GM12878 (cell line): Measurements from ENCODE around the gene LIFR. TPM values are rescaled to one million over a fixed set of nuclear protein-coding genes. Genes with fewer than 3 reads are reported as not detected.

Experiments used
- ATAC-seq: fragments of 200-7000 bp; cut with Tn5 transposase; 3 replicates; pipeline ENCODE4 v1.9.1; 2020; ENCODE audit warnings: mild to moderate bottlenecking, moderate library complexity
- BruUV-seq: library from RNA; stranded (reverse); fragments of 400-500 nt; replicated peaks from 2 replicates; lab custom pipeline; 2021; lab: Mats Ljungman, UMichigan
- CTCF ChIA-PET: fragments of 300-600 bp; sonication (Branson Sonifier 250); formaldehyde crosslinking; extraction: SDS; loops from one replicate; lab custom pipeline; 2021; ENCODE audit warnings: inconsistent platforms; lab: Yijun Ruan, JAX
- POLR2A ChIA-PET: fragments of 350-600 bp; formaldehyde crosslinking; extraction: SDS; loops from one replicate; lab custom pipeline; 2021; ENCODE audit warnings: inconsistent platforms; lab: Charles Lee
- RAD21 ChIA-PET: fragments of 300-600 bp; sonication (Branson Sonifier 250); formaldehyde crosslinking; loops from one replicate; lab custom pipeline; 2023; ENCODE audit warnings: antibody characterized with exemption; ENCODE audit not compliant: unreplicated experiment; lab: Charles Lee
- SMC1A ChIA-PET: fragments of 300-600 bp; sonication (Branson Sonifier 250); formaldehyde crosslinking; loops from one replicate; lab custom pipeline; 2023; ENCODE audit not compliant: unreplicated experiment, uncharacterized antibody; lab: Charles Lee
- DNase-seq: peaks from one replicate; pipeline ENCODE4 v3.0.0-alpha.2; 2011; ENCODE audit warnings: low read depth, low spot score
- FAIRE-seq: peaks from 3 replicates; lab custom pipeline; 2011; peaks lifted over from hg19 to GRCh38; lab: Jason Lieb, UNC
- H2AFZ ChIP-seq: 2 replicates; pipeline ENCODE4 v1.6.0; 2011; ENCODE audit warnings: low read depth, low read length, control low read depth; ENCODE audit not compliant: control insufficient read depth
- H3K27ac ChIP-seq: 2 replicates; pipeline ENCODE4 v1.5.1; 2011; ENCODE audit warnings: control low read depth; ENCODE audit not compliant: control insufficient read depth, insufficient read depth
- H3K27me3 ChIP-seq, 2 experiments: replicated peaks in 1 of 2; 2 replicates each; pipeline versions ENCODE4 v1.6.0 to v1.6.1; 2011; ENCODE audit warnings: low read length in 1 of 2; ENCODE audit not compliant: control insufficient read depth in 2 of 2, insufficient read depth in 2 of 2
- H3K36me3 ChIP-seq, 2 experiments: 2 replicates each; pipeline ENCODE4 v1.5.1; 2011; ENCODE audit warnings: low read length in 1 of 2; ENCODE audit not compliant: control insufficient read depth in 2 of 2, insufficient read depth in 2 of 2
- H3K4me1 ChIP-seq: 2 replicates; pipeline ENCODE4 v1.6.1; 2011; ENCODE audit warnings: mild to moderate bottlenecking, low read length, moderate library complexity, mixed read lengths; ENCODE audit not compliant: control insufficient read depth, insufficient read depth
- H3K4me2 ChIP-seq: 2 replicates; pipeline ENCODE4 v1.6.0; 2011; ENCODE audit warnings: control low read depth; ENCODE audit not compliant: control insufficient read depth, insufficient read depth
- H3K4me3 ChIP-seq: fragments of 200-600 bp; sonication (generic); 2 replicates; pipeline ENCODE4 v1.5.1; 2016
- H3K79me2 ChIP-seq: 2 replicates; pipeline ENCODE4 v1.6.0; 2011; ENCODE audit warnings: low read length; ENCODE audit not compliant: control insufficient read depth, insufficient read depth
- H3K9ac ChIP-seq: 2 replicates; pipeline ENCODE4 v1.8.0; 2011; ENCODE audit warnings: low read length, control low read depth, mixed read lengths; ENCODE audit not compliant: control insufficient read depth, insufficient read depth
- H3K9me3 ChIP-seq: replicated peaks from 3 replicates; pipeline ENCODE4 v1.5.1; 2011; ENCODE audit warnings: mild to moderate bottlenecking, low read length; ENCODE audit not compliant: control insufficient read depth, insufficient read depth
- H4K20me1 ChIP-seq: 2 replicates; pipeline ENCODE4 v1.6.0; 2011; ENCODE audit not compliant: control insufficient read depth, insufficient read depth
- BMI1 ChIP-seq: fragments of 450-650 bp; IDR thresholded peaks from 2 replicates; pipeline ENCODE4 v1.6.1; 2016; ENCODE audit warnings: mild to moderate bottlenecking, moderate library complexity, borderline replicate concordance
- FOXM1 ChIP-seq: IDR thresholded peaks from 2 replicates; pipeline ENCODE4 v1.6.1; 2012; ENCODE audit warnings: low read depth, mild to moderate bottlenecking, inconsistent platforms, low read length, moderate library complexity
- IRF3 ChIP-seq: fragments of 450-650 bp; IDR thresholded peaks from 2 replicates; pipeline ENCODE4 v1.6.1; 2014; ENCODE audit warnings: mild to moderate bottlenecking
- MTA2 ChIP-seq: fragments of 450-650 bp; IDR thresholded peaks from 2 replicates; pipeline ENCODE4 v1.6.1; 2016; ENCODE audit warnings: low read depth, mild to moderate bottlenecking, moderate library complexity
- NFXL1 ChIP-seq: fragments of 450-650 bp; IDR thresholded peaks from 2 replicates; pipeline ENCODE4 v1.6.1; 2017; ENCODE audit warnings: antibody characterized with exemption, mild to moderate bottlenecking, borderline replicate concordance
- PAX5 ChIP-seq: IDR thresholded peaks from 2 replicates; pipeline ENCODE4 v1.6.1; 2011; ENCODE audit warnings: low read depth, low read length, borderline replicate concordance
- RCOR1 ChIP-seq: conservative IDR thresholded peaks from 2 replicates; pipeline ENCODE4 v1.6.1; 2012; ENCODE audit warnings: low read depth, low read length, improper control_type of control experiment
- SMAD5 ChIP-seq: IDR thresholded peaks from 2 replicates; pipeline ENCODE4 v1.6.1; 2016; ENCODE audit warnings: antibody characterized with exemption, low read depth
- SMARCA5 ChIP-seq: fragments of 450-650 bp; IDR thresholded peaks from 2 replicates; pipeline ENCODE4 v1.6.1; 2017; ENCODE audit warnings: mild to moderate bottlenecking
- ZSCAN29 ChIP-seq: fragments of 450-650 bp; IDR thresholded peaks from 2 replicates; pipeline ENCODE4 v1.6.1; 2017; ENCODE audit warnings: mild to moderate bottlenecking, moderate library complexity
- WGBS: methylation state at CpG from one replicate; pipeline ENCODE4 v1.1.6; 2016; ENCODE audit warnings: low lambda C conversion rate; ENCODE audit not compliant: insufficient replicate concordance, insufficient coverage; ENCODE audit errors: missing lambda C conversion rate; 5-methylcytosine and 5-hydroxymethylcytosine counted together
- in situ Hi-C: fragments of 300-500 bp; cut with MboI; formaldehyde crosslinking; loops from 9 replicates; pipeline ENCODE4 v1.14.3; 2018; ENCODE audit warnings: mixed read lengths
- intact Hi-C: fragments of 100-400 bp; cut with micrococcal nuclease; formaldehyde crosslinking; loops from one replicate; pipeline ENCODE4 v1.14.2; 2022; ENCODE audit not compliant: unreplicated experiment
- polyA plus RNA-seq, 11 experiments: library from polyadenylated mRNA; depleted of rRNA in 4 of 11; unstranded in 6 of 11; stranded (reverse) in 5 of 11; fragments of >200 nt; fragmentation: Nextera tagmentation in 4 of 11; fragmentation: Illumina TruSeq in 1 of 11; extraction: Ambion mirVana in 4 of 11; extraction: Trizol in 1 of 11; gene quantifications; 1 replicate in 1 of 11; 2 replicates in 10 of 11; pipeline versions ENCODE4 v1.2.1 to v1.2.3, GENCODE V29; 2011 to 2016; ENCODE audit warnings: inconsistent platforms in 2 of 11, missing spikeins in 2 of 11, low read depth in 1 of 11
- total RNA-seq, 4 experiments: library from RNA; depleted of rRNA in 3 of 4; stranded (reverse); fragments of >200 nt in 3 of 4; fragmentation: Illumina TruSeq in 1 of 4; extraction: Trizol in 1 of 4; gene quantifications; 2 replicates each; pipeline versions ENCODE4 v1.2.1 to v1.2.3, GENCODE V29; 2013 to 2021
- TF ChIP-seq, protein P1 (sequence below): fragments of 450-650 bp; formaldehyde crosslinking; IDR thresholded peaks from 2 replicates; pipeline ENCODE4 v1.4.0; 2020; ENCODE audit warnings: mild to moderate bottlenecking, moderate library complexity

Gene LIFR
- total and polyA plus RNA-seq, 10 of the 15 experiments (the other 5 are each of a cell fraction or from before 2014, with no cell fraction given), result 0.10 TPM; not detected in 9

DNA sequence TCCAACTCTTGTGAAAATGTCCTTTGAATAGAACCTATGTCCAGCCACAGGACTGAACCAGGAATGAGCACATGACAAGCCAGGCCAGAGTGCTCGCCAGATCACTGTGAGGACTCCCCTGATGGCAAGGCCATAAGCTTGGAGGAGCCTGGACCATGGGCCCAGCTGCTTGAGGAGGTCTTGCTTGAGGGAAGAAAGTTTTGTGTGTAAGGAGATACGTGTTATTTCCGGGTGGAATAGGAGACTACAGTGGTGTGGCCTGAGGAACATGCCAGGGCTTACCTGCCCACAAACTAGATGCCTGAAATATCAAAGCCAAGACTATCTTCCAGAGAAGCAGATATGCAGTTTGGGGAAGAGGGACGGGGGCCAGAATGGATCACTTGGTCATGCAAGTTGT is 84.7 kb downstream of the LIFR start (continued):
- TF ChIP-seq BMI1, result no peak
- TF ChIP-seq SMAD5, result no peak
- TF ChIP-seq SMARCA5, result no peak
- no peak for TF ChIP-seq FOXM1
- no peak for TF ChIP-seq RCOR1
- no peak for TF ChIP-seq ZSCAN29

DNA sequence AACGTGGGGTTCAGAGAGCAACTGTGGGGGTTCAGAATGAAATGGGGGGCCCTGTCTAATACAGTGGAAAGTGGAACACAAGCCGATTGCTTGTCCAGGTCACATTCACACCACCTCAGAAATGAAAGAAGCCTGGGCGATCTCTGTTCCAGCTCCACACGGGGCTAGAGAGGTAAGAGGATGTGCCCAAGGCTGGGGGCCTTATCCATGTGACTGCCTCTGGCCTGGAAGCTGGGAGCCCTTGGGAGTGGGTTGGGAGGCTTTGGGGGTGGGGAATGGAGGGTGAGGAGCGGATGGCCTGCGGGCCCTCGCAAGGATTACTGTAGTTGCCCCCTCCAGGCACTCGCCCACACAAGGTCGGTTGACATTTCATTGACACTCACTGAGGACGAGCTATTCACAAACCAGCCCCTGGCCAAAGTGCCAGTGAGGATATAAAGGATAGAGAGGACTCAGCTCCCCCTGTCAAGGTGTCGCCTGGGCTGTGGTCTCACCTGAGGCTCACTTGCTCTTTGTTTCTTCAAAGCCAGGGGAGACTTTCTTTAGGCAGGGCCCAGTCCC is 86.7 kb downstream of the LIFR start:
- ChIA-PET CTCF (no interaction called here), POLR2A (no interaction called here), RAD21 (interaction anchor here (1.9 kb wide), 1 partner anchor 28 kb away, joined by 4 read pairs; no protein-coding TSS in a partner anchor), SMC1A (interaction anchor here (1.4 kb wide), 1 partner anchor 16 kb away, joined by 3 read pairs; no protein-coding TSS in a partner anchor)
- no peak for FAIRE-seq
- H4K20me1 ChIP-seq, result no peaks in the 10 kb centered on the region
- no peak overlapping the region for H3K9ac ChIP-seq
- H3K9me3 ChIP-seq, result no peaks in the 10 kb centered on the region
- H3K36me3 ChIP-seq, result no peaks in the 10 kb centered on the region
- H3K79me2 ChIP-seq, result no peaks in the 10 kb centered on the region
- peaks cover 0 to 8% of the 10 kb centered on the region in 2 experiments; a peak in 3 of 4 replicates for H3K27me3 ChIP-seq
- ATAC-seq, result no peak
- H3K4me1 ChIP-seq, result no peaks in the 10 kb centered on the region
- 40% methylated on average over 11 of the region's 11 CpGs for WGBS
- H2AFZ ChIP-seq, result no peak overlapping the region
- intact Hi-C loops, result no loop called here
- TF ChIP-seq IRF3 (no peak), NFXL1 (no peak), MTA2 (no peak), PAX5 (no peak)
- TF ChIP-seq, protein P1, sequence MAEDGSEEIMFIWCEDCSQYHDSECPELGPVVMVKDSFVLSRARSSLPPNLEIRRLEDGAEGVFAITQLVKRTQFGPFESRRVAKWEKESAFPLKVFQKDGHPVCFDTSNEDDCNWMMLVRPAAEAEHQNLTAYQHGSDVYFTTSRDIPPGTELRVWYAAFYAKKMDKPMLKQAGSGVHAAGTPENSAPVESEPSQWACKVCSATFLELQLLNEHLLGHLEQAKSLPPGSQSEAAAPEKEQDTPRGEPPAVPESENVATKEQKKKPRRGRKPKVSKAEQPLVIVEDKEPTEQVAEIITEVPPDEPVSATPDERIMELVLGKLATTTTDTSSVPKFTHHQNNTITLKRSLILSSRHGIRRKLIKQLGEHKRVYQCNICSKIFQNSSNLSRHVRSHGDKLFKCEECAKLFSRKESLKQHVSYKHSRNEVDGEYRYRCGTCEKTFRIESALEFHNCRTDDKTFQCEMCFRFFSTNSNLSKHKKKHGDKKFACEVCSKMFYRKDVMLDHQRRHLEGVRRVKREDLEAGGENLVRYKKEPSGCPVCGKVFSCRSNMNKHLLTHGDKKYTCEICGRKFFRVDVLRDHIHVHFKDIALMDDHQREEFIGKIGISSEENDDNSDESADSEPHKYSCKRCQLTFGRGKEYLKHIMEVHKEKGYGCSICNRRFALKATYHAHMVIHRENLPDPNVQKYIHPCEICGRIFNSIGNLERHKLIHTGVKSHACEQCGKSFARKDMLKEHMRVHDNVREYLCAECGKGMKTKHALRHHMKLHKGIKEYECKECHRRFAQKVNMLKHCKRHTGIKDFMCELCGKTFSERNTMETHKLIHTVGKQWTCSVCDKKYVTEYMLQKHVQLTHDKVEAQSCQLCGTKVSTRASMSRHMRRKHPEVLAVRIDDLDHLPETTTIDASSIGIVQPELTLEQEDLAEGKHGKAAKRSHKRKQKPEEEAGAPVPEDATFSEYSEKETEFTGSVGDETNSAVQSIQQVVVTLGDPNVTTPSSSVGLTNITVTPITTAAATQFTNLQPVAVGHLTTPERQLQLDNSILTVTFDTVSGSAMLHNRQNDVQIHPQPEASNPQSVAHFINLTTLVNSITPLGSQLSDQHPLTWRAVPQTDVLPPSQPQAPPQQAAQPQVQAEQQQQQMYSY, result no peak
- in situ Hi-C loops, result no loop called here
- BruUV-seq, result no TSS peak
- no peak overlapping the region for H3K4me2 ChIP-seq
- DNase-seq, result no peak
- no peak overlapping the region for H3K27ac ChIP-seq
- no peak overlapping the region for H3K4me3 ChIP-seq
